ENCODE results near the gene CNIH4. TPM values are rescaled to one million over a fixed set of nuclear protein-coding genes. Genes with fewer than 3 reads are reported as not detected.
"Not testable (repeated sequence)": the region's sequence is repeated elsewhere in the genome, so short reads cannot be mapped to it uniquely, and the experiment has no call there.

CNIH4 gene
- total and polyA plus RNA-seq, 2 of the 4 experiments (the other 2 are of a cell fraction), result 29.7 to 73.1 TPM

DNA sequence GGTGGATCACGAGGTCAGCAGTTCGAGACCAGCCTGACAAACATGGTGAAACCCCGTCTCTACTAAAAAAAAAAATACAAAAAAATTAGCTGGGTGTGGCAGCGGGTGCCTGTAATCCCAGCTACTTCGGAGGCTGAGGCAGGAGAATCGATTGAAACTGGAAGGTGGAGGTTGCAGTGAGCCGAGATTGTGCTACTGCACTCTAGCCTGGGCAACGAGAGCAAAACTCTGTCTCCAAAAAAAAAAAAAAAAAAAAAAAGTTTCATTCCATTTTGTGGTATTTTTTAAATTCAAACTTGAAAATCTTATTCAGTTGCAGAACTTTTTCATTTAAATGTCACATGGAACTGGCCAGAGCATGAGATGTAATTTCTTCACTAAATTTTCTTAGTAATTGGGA lies 70.2 kb downstream of the CNIH4 start:
- H2BK20ac ChIP-seq (ENCODE audit: low read depth, low read length); H3K23ac ChIP-seq (ENCODE audit: low read depth, low read length); H3K9me1 ChIP-seq (ENCODE audit: insufficient read depth, low read length); H2AK5ac ChIP-seq (ENCODE audit: low read depth, low read length); H3K4me1 ChIP-seq (ENCODE audit: control insufficient read depth, insufficient read depth, low read length); dilution Hi-C loops (cut with HindIII; ENCODE audit: low sequenced_read_pairs, unreplicated experiment); in situ Hi-C loops (cut with MboI; ENCODE audit: low sequenced_read_pairs); CTCF ChIA-PET; H2BK15ac ChIP-seq (ENCODE audit: low read depth, low read length); H3K4me2 ChIP-seq (ENCODE audit: low read depth, low read length); H2BK120ac ChIP-seq (ENCODE audit: low read depth, low read length); H4K5ac ChIP-seq (ENCODE audit: low read depth, low read length); H2AK9ac ChIP-seq (replicated peaks; ENCODE audit: low read depth, low read length, poor library complexity); H3K27me3 ChIP-seq (ENCODE audit: control insufficient read depth, insufficient read depth, low read length); H3K27ac ChIP-seq (ENCODE audit: insufficient read depth, low read length); H2AFZ ChIP-seq (replicated peaks; ENCODE audit: low read length, poor library complexity); ATAC-seq (ENCODE audit: low read depth); H3K4ac ChIP-seq (ENCODE audit: low read depth, low read length); H4K8ac ChIP-seq (ENCODE audit: low read depth in 2 of 2, low read length in 2 of 2); DNase-seq; BruUV-seq (replicated peaks); H3K9ac ChIP-seq (ENCODE audit: low read depth, low read length); POLR2A ChIA-PET (ENCODE audit: unreplicated experiment); H4K91ac ChIP-seq (ENCODE audit: insufficient read depth, low read depth, low read length); H3K18ac ChIP-seq (ENCODE audit: low read depth, low read length); H3K4me3 ChIP-seq (ENCODE audit: insufficient read depth, low read depth, low read length); H3K56ac ChIP-seq (ENCODE audit: extremely low read depth, insufficient read depth, low read length); H3K9me3 ChIP-seq (ENCODE audit: control insufficient read depth, insufficient read depth, low read length); H3K14ac ChIP-seq (replicated peaks; ENCODE audit: low read depth, low read length): not testable (repeated sequence)
- intact Hi-C loops (cut with micrococcal nuclease), result loop anchor here (5.0 kb wide), 1 partner anchor 35 kb away; no protein-coding TSS in a partner anchor
- peak overlapping the region; percentile 5 for H2BK5ac ChIP-seq (ENCODE audit: low read depth, low read length, poor library complexity, severe bottlenecking)
- no CpG with 5 or more reads among the region's 8 CpGs for WGBS, 2 experiments (ENCODE audit: extremely low coverage in 2 of 2, insufficient read length in 1 of 2)
- H3K79me1 ChIP-seq (ENCODE audit: low read depth in 1 of 2, low read length in 2 of 2), result peaks cover 23 to 42% of the 10 kb centered on the region in 2 experiments
- H3K36me3 ChIP-seq (ENCODE audit: control insufficient read depth, insufficient read depth, low read length), result peaks cover 24% of the 10 kb centered on the region
- H4K20me1 ChIP-seq (ENCODE audit: insufficient read depth, low read length), result peaks cover 45% of the 10 kb centered on the region
